Measurements from ENCODE around the gene CASP8AP2. TPM values are rescaled to one million over a fixed set of nuclear protein-coding genes. Genes with fewer than 3 reads are reported as not detected.
A peak's percentile ranks its signal among the peaks of the same experiment; 100 is the strongest.

Gene CASP8AP2
- total and polyA plus RNA-seq, 2 of the 13 experiments (the other 11 are each of a cell fraction or from before 2014, with no cell fraction given) = 5.7 to 13.5 TPM

DNA sequence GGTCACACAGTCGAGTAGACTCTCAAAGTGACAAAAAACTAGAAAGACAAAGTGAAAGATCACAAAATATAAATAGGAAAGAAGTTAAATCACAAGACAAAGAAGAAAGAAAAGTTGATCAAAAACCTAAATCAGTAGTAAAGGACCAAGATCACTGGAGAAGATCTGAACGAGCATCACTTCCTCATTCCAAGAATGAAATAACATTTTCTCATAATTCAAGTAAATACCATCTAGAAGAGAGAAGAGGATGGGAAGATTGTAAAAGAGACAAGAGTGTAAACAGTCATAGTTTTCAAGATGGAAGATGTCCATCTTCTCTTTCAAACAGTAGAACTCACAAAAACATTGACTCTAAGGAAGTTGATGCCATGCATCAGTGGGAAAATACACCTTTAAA lies 33.0 kb downstream of the CASP8AP2 start:
- no peaks in the 10 kb centered on the region for H3K4me1 ChIP-seq (ENCODE audit: insufficient read depth, low read length)
- CTCF ChIA-PET (ENCODE audit: low intra/inter-chr PET ratio, low total read pairs) = no interaction called here
- TF ChIP-seq, protein P1, sequence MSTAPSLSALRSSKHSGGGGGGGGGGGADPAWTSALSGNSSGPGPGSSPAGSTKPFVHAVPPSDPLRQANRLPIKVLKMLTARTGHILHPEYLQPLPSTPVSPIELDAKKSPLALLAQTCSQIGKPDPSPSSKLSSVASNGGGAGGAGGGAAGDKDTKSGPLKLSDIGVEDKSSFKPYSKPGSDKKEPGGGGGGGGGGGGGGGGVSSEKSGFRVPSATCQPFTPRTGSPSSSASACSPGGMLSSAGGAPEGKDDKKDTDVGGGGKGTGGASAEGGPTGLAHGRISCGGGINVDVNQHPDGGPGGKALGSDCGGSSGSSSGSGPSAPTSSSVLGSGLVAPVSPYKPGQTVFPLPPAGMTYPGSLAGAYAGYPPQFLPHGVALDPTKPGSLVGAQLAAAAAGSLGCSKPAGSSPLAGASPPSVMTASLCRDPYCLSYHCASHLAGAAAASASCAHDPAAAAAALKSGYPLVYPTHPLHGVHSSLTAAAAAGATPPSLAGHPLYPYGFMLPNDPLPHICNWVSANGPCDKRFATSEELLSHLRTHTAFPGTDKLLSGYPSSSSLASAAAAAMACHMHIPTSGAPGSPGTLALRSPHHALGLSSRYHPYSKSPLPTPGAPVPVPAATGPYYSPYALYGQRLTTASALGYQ (CRISPR knock-in tag; IDR thresholded peaks at IDR 0.05) = no peak
- no peak for TF ChIP-seq PHF8 (CRISPR knock-in tag; IDR thresholded peaks at IDR 0.05)
- no peak for TF ChIP-seq SRF (IDR thresholded peaks at IDR 0.05; ENCODE audit: low read depth, low read length)
- TF ChIP-seq, protein P2, sequence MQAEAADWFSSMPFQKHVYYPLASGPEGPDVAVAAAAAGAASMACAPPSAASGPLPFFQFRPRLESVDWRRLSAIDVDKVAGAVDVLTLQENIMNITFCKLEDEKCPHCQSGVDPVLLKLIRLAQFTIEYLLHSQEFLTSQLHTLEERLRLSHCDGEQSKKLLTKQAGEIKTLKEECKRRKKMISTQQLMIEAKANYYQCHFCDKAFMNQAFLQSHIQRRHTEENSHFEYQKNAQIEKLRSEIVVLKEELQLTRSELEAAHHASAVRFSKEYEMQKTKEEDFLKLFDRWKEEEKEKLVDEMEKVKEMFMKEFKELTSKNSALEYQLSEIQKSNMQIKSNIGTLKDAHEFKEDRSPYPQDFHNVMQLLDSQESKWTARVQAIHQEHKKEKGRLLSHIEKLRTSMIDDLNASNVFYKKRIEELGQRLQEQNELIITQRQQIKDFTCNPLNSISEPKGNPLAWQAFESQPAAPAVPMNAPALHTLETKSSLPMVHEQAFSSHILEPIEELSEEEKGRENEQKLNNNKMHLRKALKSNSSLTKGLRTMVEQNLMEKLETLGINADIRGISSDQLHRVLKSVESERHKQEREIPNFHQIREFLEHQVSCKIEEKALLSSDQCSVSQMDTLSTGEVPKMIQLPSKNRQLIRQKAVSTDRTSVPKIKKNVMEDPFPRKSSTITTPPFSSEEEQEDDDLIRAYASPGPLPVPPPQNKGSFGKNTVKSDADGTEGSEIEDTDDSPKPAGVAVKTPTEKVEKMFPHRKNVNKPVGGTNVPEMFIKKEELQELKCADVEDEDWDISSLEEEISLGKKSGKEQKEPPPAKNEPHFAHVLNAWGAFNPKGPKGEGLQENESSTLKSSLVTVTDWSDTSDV (CRISPR knock-in tag; IDR thresholded peaks at IDR 0.05) = no peak
- TF ChIP-seq ZNF557 (CRISPR knock-in tag; IDR thresholded peaks at IDR 0.05) = no peak
- TSS peak; percentile 45 for BruUV-seq (replicated peaks)
- 96% methylated on average over 2 of the region's 2 CpGs for WGBS (ENCODE audit: low lambda C conversion rate)
- H2AFZ ChIP-seq (ENCODE audit: low read length) = no peak overlapping the region
- FAIRE-seq = no peak
- H4K20me1 ChIP-seq (ENCODE audit: insufficient read depth, low read length) = no peaks in the 10 kb centered on the region
- H3K4me2 ChIP-seq (ENCODE audit: low read depth, low read length) = no peak overlapping the region
- H3K4me3 ChIP-seq (replicated peaks in 1 of 3; ENCODE audit: insufficient read depth in 1 of 3, low read depth in 2 of 3, low read length in 3 of 3) = no peak overlapping the region
- in situ Hi-C loops (cut with HindIII; ENCODE audit: extremely low pct_ligation_motif_present, low pct_unique_long_range_greater_than_20kb) (no loop called here), intact Hi-C loops (cut with micrococcal nuclease; ENCODE audit: unreplicated experiment) (no loop called here)
- peaks cover 15 to 43% of the 10 kb centered on the region in 2 experiments for H3K36me3 ChIP-seq (replicated peaks in 1 of 2; ENCODE audit: control insufficient read depth in 1 of 2, insufficient read depth in 2 of 2, low read length in 2 of 2)
- H3K27ac ChIP-seq (ENCODE audit: extremely low read length, insufficient read depth, low read length) = no peak overlapping the region
- ATAC-seq = no peak
- H3K9me3 ChIP-seq (ENCODE audit: low read length) = no peaks in the 10 kb centered on the region
- H3K27me3 ChIP-seq (ENCODE audit: control insufficient read depth in 1 of 2, insufficient read depth in 2 of 2, low read length in 2 of 2) = no peaks in the 10 kb centered on the region
- no peaks in the 10 kb centered on the region for H3K79me2 ChIP-seq (ENCODE audit: insufficient read depth, low read length)
- H3K9ac ChIP-seq (ENCODE audit: insufficient read depth, low read depth, low read length) = no peak overlapping the region
- POLR2A ChIA-PET = no interaction called here
- no peak for DNase-seq (ENCODE audit: low spot score)

Data from HepG2 (cell line).